ENCODE results near the gene ANKRD24. TPM values are rescaled to one million over a fixed set of nuclear protein-coding genes. Genes with fewer than 3 reads are reported as not detected.
"Not testable (repeated sequence)": the region's sequence is repeated elsewhere in the genome, so short reads cannot be mapped to it uniquely, and the experiment has no call there.

The ANKRD24 gene
- total RNA-seq (ENCODE audit: unreplicated experiment): 6.1 TPM
- long read RNA-seq, partial matches to known transcripts: 1 of 1 reads
- long read RNA-seq, other reads (novel, unspliced or antisense): 0 of 1 reads

GRCh38 chr19:4182084-4182810, at the start of gene ANKRD24, which contains the start of gene SIRT6:
ANKRD24 (plus strand) TSS chr19:4182689; CDS start chr19:4186426, 3,737 bp downstream.
SIRT6 (minus strand) TSS chr19:4182563; CDS start chr19:4182539, 24 bp downstream.
- no peaks in the 10 kb centered on the region for H3K36me3 Mint-ChIP-seq (ENCODE audit: unreplicated experiment)
- peak; percentile 98 for DNase-seq
- H3K27ac Mint-ChIP-seq (ENCODE audit: unreplicated experiment): peak within 1 kb of the TSS; percentile 82
- peaks cover 10% of the 10 kb centered on the region for H3K9me3 Mint-ChIP-seq (ENCODE audit: unreplicated experiment)
- peaks cover 14% of the 10 kb centered on the region for H3K27me3 Mint-ChIP-seq (ENCODE audit: unreplicated experiment)
- TF ChIP-seq CTCF (IDR thresholded peaks at IDR 0.05; ENCODE audit: partially characterized antibody, unreplicated experiment): no peak
- H3K4me3 Mint-ChIP-seq (ENCODE audit: unreplicated experiment): peak within 1 kb of the TSS; percentile 99
- H3K4me1 Mint-ChIP-seq (ENCODE audit: low read depth, unreplicated experiment): peaks cover 5% of the 10 kb centered on the region

- no peak for TF ChIP-seq CTCF (IDR thresholded peaks at IDR 0.05; ENCODE audit: partially characterized antibody, unreplicated experiment)
- H3K9me3 Mint-ChIP-seq (ENCODE audit: unreplicated experiment): no peaks in the 10 kb centered on the region
- H3K36me3 Mint-ChIP-seq (ENCODE audit: unreplicated experiment): no peaks in the 10 kb centered on the region
Measured at GRCh38 chr19:4134351-4134750, 48.1 kb upstream of the ANKRD24 start.

DNA sequence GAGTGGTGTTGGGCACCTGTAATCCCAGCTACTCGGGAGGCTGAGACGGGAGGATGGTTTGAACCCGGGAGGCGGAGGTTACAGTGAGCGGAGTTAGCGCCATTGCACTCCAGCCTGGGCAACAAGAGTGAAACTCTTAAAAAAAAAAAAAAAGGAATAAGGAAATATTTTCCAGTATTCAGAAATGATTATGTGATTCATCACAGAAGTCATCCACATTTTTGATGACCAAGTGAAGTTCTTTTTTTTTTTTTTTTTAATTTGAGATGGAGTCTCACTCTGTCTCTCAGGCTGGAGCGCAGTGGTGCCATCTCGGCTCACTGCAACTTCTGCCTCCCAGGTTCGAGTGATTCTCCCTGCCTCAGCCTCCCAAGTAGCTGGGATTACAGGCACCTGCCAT, 47.1 kb upstream of the ANKRD24 start:
- DNase-seq; H3K27me3 Mint-ChIP-seq (ENCODE audit: unreplicated experiment); H3K4me3 Mint-ChIP-seq (ENCODE audit: unreplicated experiment); H3K9me3 Mint-ChIP-seq (ENCODE audit: unreplicated experiment); H3K36me3 Mint-ChIP-seq (ENCODE audit: unreplicated experiment); H3K4me1 Mint-ChIP-seq (ENCODE audit: low read depth, unreplicated experiment); H3K27ac Mint-ChIP-seq (ENCODE audit: unreplicated experiment): not testable (repeated sequence)

More at GRCh38 chr19:4134351-4134750, 48.1 kb upstream of the ANKRD24 start:
- no peak overlapping the region for H3K4me3 Mint-ChIP-seq (ENCODE audit: unreplicated experiment)
- H3K27me3 Mint-ChIP-seq (ENCODE audit: unreplicated experiment): no peaks in the 10 kb centered on the region
- no peaks in the 10 kb centered on the region for H3K4me1 Mint-ChIP-seq (ENCODE audit: low read depth, unreplicated experiment)
- DNase-seq: no peak
- H3K27ac Mint-ChIP-seq (ENCODE audit: unreplicated experiment): no peak overlapping the region

DNA sequence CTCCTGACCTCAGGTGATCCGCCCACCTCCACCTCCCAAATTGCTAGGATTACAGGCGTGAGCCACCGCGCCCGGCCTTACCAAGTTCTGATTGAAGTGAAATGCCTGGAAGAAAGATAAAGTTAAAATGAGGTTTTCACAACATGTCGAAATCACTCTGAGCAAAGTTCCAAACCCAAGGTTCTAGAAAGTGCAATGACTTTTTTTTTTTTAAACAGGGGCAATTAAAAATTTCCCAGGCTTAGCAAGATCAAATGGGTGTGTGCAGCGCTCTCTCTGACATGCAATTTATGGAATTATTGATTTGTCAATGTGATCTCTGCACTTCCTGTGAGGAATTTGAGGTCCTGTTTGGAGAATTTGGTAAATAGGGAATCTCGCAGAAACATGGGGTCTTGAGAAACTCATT, 45.8 kb upstream of the ANKRD24 start:
- Mint-ChIP-seq H3K4me1 (ENCODE audit: low read depth, unreplicated experiment) (no peaks in the 10 kb centered on the region), H3K27me3 (ENCODE audit: unreplicated experiment) (peaks cover 2% of the 10 kb centered on the region), H3K27ac (ENCODE audit: unreplicated experiment) (no peak overlapping the region), H3K4me3 (ENCODE audit: unreplicated experiment) (no peak overlapping the region), H3K36me3 (ENCODE audit: unreplicated experiment) (no peaks in the 10 kb centered on the region), H3K9me3 (ENCODE audit: unreplicated experiment) (peaks cover 2% of the 10 kb centered on the region)
- no peak for DNase-seq
- TF ChIP-seq CTCF (IDR thresholded peaks at IDR 0.05; ENCODE audit: partially characterized antibody, unreplicated experiment): no peak

GRCh38 chr19:4138445-4138844, 44.0 kb upstream of the ANKRD24 start:
- Mint-ChIP-seq H3K27me3 (ENCODE audit: unreplicated experiment) (peaks cover 2% of the 10 kb centered on the region), H3K4me1 (ENCODE audit: low read depth, unreplicated experiment) (no peaks in the 10 kb centered on the region)
- DNase-seq: no peak

More at GRCh38 chr19:4138445-4138844, 44.0 kb upstream of the ANKRD24 start:
- no peaks in the 10 kb centered on the region for H3K36me3 Mint-ChIP-seq (ENCODE audit: unreplicated experiment)
- no peak overlapping the region for H3K4me3 Mint-ChIP-seq (ENCODE audit: unreplicated experiment)
- no peak for TF ChIP-seq CTCF (IDR thresholded peaks at IDR 0.05; ENCODE audit: partially characterized antibody, unreplicated experiment)
- H3K27ac Mint-ChIP-seq (ENCODE audit: unreplicated experiment): no peak overlapping the region
- H3K9me3 Mint-ChIP-seq (ENCODE audit: unreplicated experiment): peaks cover 3% of the 10 kb centered on the region

All from glutamatergic neuron (in vitro differentiated cells).